HCT116 (cell line): ENCODE data around the gene SLC44A1. TPM values are rescaled to one million over a fixed set of nuclear protein-coding genes. Genes with fewer than 3 reads are reported as not detected.

Experiments
- ATAC-seq: fragments of 200-7000 bp; cut with Tn5 transposase; 2 replicates; pipeline ENCODE4 v1.9.1; 2020; ENCODE audit warnings: mild to moderate bottlenecking, moderate library complexity
- BruUV-seq: library from RNA; stranded (reverse); fragments of 400-500 nt; replicated peaks from 2 replicates; lab custom pipeline; 2021; lab: Mats Ljungman, UMichigan
- CTCF ChIA-PET: fragments of 300-600 bp; sonication (Branson Sonifier 250); formaldehyde crosslinking; loops from one replicate; lab custom pipeline; 2021; ENCODE audit warnings: antibody characterized with exemption; lab: Charles Lee
- POLR2A ChIA-PET: fragments of 300-600, 350-600 bp; sonication (Branson Sonifier 250); formaldehyde crosslinking; loops from one replicate; lab custom pipeline; 2021; ENCODE audit warnings: antibody characterized with exemption; lab: Charles Lee
- RAD21 ChIA-PET, 2 experiments: fragments of 300-600 bp; sonication (Branson Sonifier 250); formaldehyde crosslinking; loops; one replicate each; lab custom pipeline; 2023; ENCODE audit warnings: low total read pairs in 2 of 2; ENCODE audit not compliant: uncharacterized antibody in 2 of 2, unreplicated experiment in 2 of 2, low non-redundant PET in 1 of 2; lab: Charles Lee
- DNase-seq: peaks from one replicate; pipeline ENCODE4 v3.0.0-alpha.2; 2010; ENCODE audit warnings: low read depth, low spot score
- H2AFZ ChIP-seq: fragments of 200-600 bp; shearing (Covaris generic), sonication (generic); 2 replicates; pipeline ENCODE4 v1.6.1; 2017; ENCODE audit warnings: low read depth, mixed run types, mixed read lengths, antibody characterized with exemption, low read length; ENCODE audit not compliant: poor library complexity, severe bottlenecking
- H3K27ac ChIP-seq: 2 replicates; pipeline ENCODE4 v1.5.1; 2012; ENCODE audit warnings: low read depth, low read length
- H3K27me3 ChIP-seq: fragments of 200-600 bp; sonication (generic); 2 replicates; pipeline ENCODE4 v1.6.1; 2016; ENCODE audit warnings: mixed run types, low read length, mixed read lengths; ENCODE audit not compliant: insufficient read depth
- H3K36me3 ChIP-seq, 2 experiments: fragments of 200-500 bp in 1 of 2; fragments of 200-600 bp in 1 of 2; sonication (Bioruptor generic) in 1 of 2; sonication (generic) in 1 of 2; 2 replicates each; pipeline versions ENCODE4 v1.5.1 to v1.6.1; 2014 to 2016; ENCODE audit warnings: low read length in 2 of 2, inconsistent platforms in 1 of 2, mixed read lengths in 1 of 2, mixed run types in 1 of 2; ENCODE audit not compliant: insufficient read depth in 2 of 2, control insufficient read depth in 1 of 2
- H3K4me1 ChIP-seq, 2 experiments: fragments of 200-600 bp in 1 of 2; sonication (generic) in 1 of 2; 2 replicates each; pipeline versions ENCODE4 v1.5.1 to v1.6.1; 2012 to 2017; ENCODE audit warnings: low read length in 2 of 2, inconsistent platforms in 1 of 2, mild to moderate bottlenecking in 1 of 2, mixed read lengths in 1 of 2, mixed run types in 1 of 2, moderate library complexity in 1 of 2; ENCODE audit not compliant: insufficient read depth in 2 of 2, control insufficient read depth in 1 of 2
- H3K4me2 ChIP-seq: fragments of 200-600 bp; sonication (generic); 2 replicates; pipeline ENCODE4 v1.6.1; 2017; ENCODE audit warnings: mixed run types, low read length, mixed read lengths
- H3K4me3 ChIP-seq, 2 experiments: fragments of 200-600 bp in 1 of 2; sonication (generic) in 1 of 2; replicated peaks in 1 of 2; 2 replicates each; pipeline ENCODE4 v1.5.1; 2011 to 2016; ENCODE audit warnings: low read length in 2 of 2, control low read depth in 1 of 2, low read depth in 1 of 2, mild to moderate bottlenecking in 1 of 2, mixed read lengths in 1 of 2, mixed run types in 1 of 2
- H3K79me2 ChIP-seq: fragments of 200-600 bp; sonication (generic); 2 replicates; pipeline ENCODE4 v1.6.1; 2017; ENCODE audit warnings: mild to moderate bottlenecking, mixed run types, low read length, moderate library complexity, mixed read lengths; ENCODE audit not compliant: insufficient read depth
- H3K9ac ChIP-seq: fragments of 200-600 bp; sonication (generic); 2 replicates; pipeline ENCODE4 v1.6.1; 2016; ENCODE audit warnings: low read length, mixed read lengths
- H3K9me2 ChIP-seq: fragments of 200-600 bp; sonication (generic), shearing (Covaris generic); 2 replicates; pipeline ENCODE4 v1.6.1; 2017; ENCODE audit warnings: mixed run types, mild to moderate bottlenecking, moderate library complexity; ENCODE audit not compliant: insufficient read depth
- H3K9me3 ChIP-seq, 2 experiments: fragments of 200-500 bp in 1 of 2; fragments of 200-600 bp in 1 of 2; sonication (Bioruptor generic) in 1 of 2; sonication (generic) in 1 of 2; 2 replicates each; pipeline ENCODE4 v1.6.1; 2014 to 2017; ENCODE audit warnings: low read length in 2 of 2, mixed read lengths in 2 of 2, inconsistent platforms in 1 of 2, low read depth in 1 of 2, mild to moderate bottlenecking in 1 of 2, mixed run types in 1 of 2, moderate library complexity in 1 of 2; ENCODE audit not compliant: control insufficient read depth in 1 of 2, insufficient read depth in 1 of 2
- H4K20me1 ChIP-seq: fragments of 200-600 bp; sonication (generic), shearing (Covaris generic); 2 replicates; pipeline ENCODE4 v1.6.1; 2017; ENCODE audit warnings: mixed run types, mild to moderate bottlenecking, moderate library complexity; ENCODE audit not compliant: insufficient read depth
- CBX3 ChIP-seq: IDR thresholded peaks from 2 replicates; pipeline ENCODE4 v1.6.1; 2012; ENCODE audit warnings: low read depth
- CEBPB ChIP-seq: IDR thresholded peaks from 2 replicates; pipeline ENCODE4 v1.6.1; 2012; ENCODE audit warnings: low read depth
- EGR1 ChIP-seq: IDR thresholded peaks from 2 replicates; pipeline ENCODE4 v1.6.1; 2012; ENCODE audit warnings: low read depth
- ELF1 ChIP-seq: IDR thresholded peaks from 2 replicates; pipeline ENCODE4 v1.6.1; 2012; ENCODE audit warnings: low read depth, borderline replicate concordance
- EZH2 ChIP-seq: fragments of 200-600 bp; sonication (generic); IDR thresholded peaks from 2 replicates; pipeline ENCODE4 v1.6.1; 2017; ENCODE audit warnings: antibody characterized with exemption, mixed run types
- EZH2phosphoT487 ChIP-seq: fragments of 200-600 bp; IDR thresholded peaks from 2 replicates; pipeline ENCODE4 v1.6.1; 2018; ENCODE audit warnings: antibody characterized with exemption, borderline replicate concordance
- FOSL1 ChIP-seq: IDR thresholded peaks from 2 replicates; pipeline ENCODE4 v1.6.1; 2012; ENCODE audit warnings: low read depth
- POLR2A ChIP-seq: IDR thresholded peaks from 2 replicates; pipeline ENCODE4 v1.7.0; 2011; ENCODE audit warnings: borderline replicate concordance; ENCODE audit not compliant: insufficient read depth, insufficient read length; ENCODE audit errors: extremely low read depth
- POLR2AphosphoS5 ChIP-seq: IDR thresholded peaks from 2 replicates; pipeline ENCODE4 v1.6.1; 2011; ENCODE audit warnings: mild to moderate bottlenecking, low read depth, low read length, moderate library complexity
- SIN3A ChIP-seq: IDR thresholded peaks from 2 replicates; pipeline ENCODE4 v1.6.1; 2012; ENCODE audit warnings: low read depth
- SP1 ChIP-seq: IDR thresholded peaks from 2 replicates; pipeline ENCODE4 v1.6.1; 2012; ENCODE audit warnings: low read depth
- SRF ChIP-seq: IDR thresholded peaks from 2 replicates; pipeline ENCODE4 v1.6.1; 2012; ENCODE audit warnings: low read depth
- YY1 ChIP-seq: IDR thresholded peaks from 2 replicates; pipeline ENCODE4 v1.6.1; 2011; ENCODE audit warnings: low read length, low read depth, moderate library complexity, mild to moderate bottlenecking; ENCODE audit not compliant: insufficient replicate concordance; ENCODE audit errors: extremely low read depth
- ZFX ChIP-seq: fragments of 450-650 bp; IDR thresholded peaks from 2 replicates; pipeline ENCODE4 v1.6.1; 2017
- ZNF274 ChIP-seq: fragments of 200-500 bp; sonication (Bioruptor generic); IDR thresholded peaks from 2 replicates; pipeline ENCODE4 v1.6.1; 2014; ENCODE audit warnings: mild to moderate bottlenecking, low read depth, low read length, inconsistent platforms
- intact Hi-C: fragments of 100-400 bp; cut with micrococcal nuclease; formaldehyde crosslinking; loops from 2 replicates; pipeline ENCODE4 v1.10.0; 2022
- total RNA-seq: library from RNA; stranded (reverse); gene quantifications from one replicate; pipeline ENCODE4 v1.2.1, GENCODE V29; 2021; ENCODE audit not compliant: unreplicated experiment
- TF ChIP-seq, protein P1 (sequence below), 3 experiments: fragments of 200-600 bp in 1 of 3; sonication (generic) in 1 of 3; IDR thresholded peaks in 2 of 3; conservative IDR thresholded peaks in 1 of 3; 2 replicates each; pipeline ENCODE4 v1.5.1; 2012 to 2017; ENCODE audit warnings: low read depth in 2 of 3, low read length in 2 of 3, antibody characterized with exemption in 1 of 3, borderline replicate concordance in 1 of 3, control low read depth in 1 of 3, mild to moderate bottlenecking in 1 of 3, mixed read lengths in 1 of 3, mixed run types in 1 of 3, moderate library complexity in 1 of 3; ENCODE audit not compliant: insufficient read depth in 1 of 3
- TF ChIP-seq, protein P2 (sequence below): IDR thresholded peaks from 2 replicates; pipeline ENCODE4 v1.6.1; 2012; ENCODE audit warnings: low read depth
- TF ChIP-seq, protein P3 (sequence below): IDR thresholded peaks from 2 replicates; pipeline ENCODE4 v1.6.1; 2011; ENCODE audit warnings: mild to moderate bottlenecking, low read length, moderate library complexity; ENCODE audit not compliant: insufficient replicate concordance; ENCODE audit errors: extremely low read depth
- TF ChIP-seq, protein P4 (sequence below): IDR thresholded peaks from 2 replicates; pipeline ENCODE4 v1.6.1; 2012
- TF ChIP-seq, protein P5 (sequence below): IDR thresholded peaks from 2 replicates; pipeline ENCODE4 v1.6.1; 2012

Gene SLC44A1
- total RNA-seq, 1 experiment from 2014 or later, result 44.1 TPM

DNA sequence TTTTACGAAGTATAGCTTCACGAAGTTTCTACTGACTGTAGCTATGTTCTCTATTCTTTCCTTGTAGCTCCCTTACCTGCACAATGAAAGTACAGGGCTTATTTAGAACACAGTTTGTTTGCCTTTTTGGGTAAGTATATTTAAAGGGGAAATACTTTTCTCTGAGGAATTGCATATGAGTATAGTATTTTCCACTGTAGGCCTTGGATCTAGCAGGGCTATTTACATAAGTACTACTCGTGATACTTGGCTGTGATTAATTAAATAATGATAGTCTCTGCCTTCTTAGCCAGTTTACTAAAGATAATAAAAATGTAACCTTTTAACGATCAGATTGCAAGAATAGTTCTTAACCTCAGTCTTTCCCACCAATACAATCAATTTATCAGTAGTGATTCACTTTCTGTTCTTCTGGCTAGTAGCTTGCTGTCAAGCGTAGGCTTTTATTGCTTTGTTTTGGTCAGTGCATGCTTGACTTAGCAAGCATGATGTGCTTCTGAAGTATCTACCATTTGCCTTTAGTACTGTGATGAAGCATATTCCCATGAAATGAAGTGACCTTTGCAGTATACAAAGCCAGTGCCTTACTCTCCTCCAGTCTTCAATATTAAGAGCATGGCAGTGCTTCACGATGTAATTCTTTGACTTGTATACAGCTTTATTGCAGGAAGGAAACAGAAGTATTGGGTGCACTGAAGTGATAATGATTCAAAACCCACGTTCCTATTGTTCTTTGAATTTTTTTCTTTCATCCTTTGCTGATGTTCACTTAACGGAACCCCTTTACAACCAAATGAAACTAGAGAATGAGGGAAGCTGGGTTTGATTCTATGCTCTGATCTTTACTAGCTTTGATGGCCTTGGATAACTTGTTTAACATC is 64.2 kb downstream of the SLC44A1 start:
- Histone ChIP-seq H3K4me2 (no peak overlapping the region), H3K36me3 (no peaks in the 10 kb centered on the region), H3K9ac (no peak overlapping the region), H3K27ac (no peak overlapping the region), H4K20me1 (no peaks in the 10 kb centered on the region), H3K9me2 (no peaks in the 10 kb centered on the region)
- BruUV-seq, result no TSS peak
- ChIA-PET CTCF (no interaction called here), RAD21 (no interaction called here)
- no peak for ATAC-seq
- intact Hi-C loops, result no loop called here
- TF ChIP-seq ZFX (no peak), SIN3A (no peak), FOSL1 (no peak), SRF (no peak), ZNF274 (no peak), EZH2 (no peak), CBX3 (no peak), EZH2phosphoT487 (no peak), POLR2A (no peak), CEBPB (no peak), ELF1 (no peak), SP1 (no peak), EGR1 (no peak), POLR2AphosphoS5 (no peak), YY1 (no peak)
- TF ChIP-seq, protein P1, sequence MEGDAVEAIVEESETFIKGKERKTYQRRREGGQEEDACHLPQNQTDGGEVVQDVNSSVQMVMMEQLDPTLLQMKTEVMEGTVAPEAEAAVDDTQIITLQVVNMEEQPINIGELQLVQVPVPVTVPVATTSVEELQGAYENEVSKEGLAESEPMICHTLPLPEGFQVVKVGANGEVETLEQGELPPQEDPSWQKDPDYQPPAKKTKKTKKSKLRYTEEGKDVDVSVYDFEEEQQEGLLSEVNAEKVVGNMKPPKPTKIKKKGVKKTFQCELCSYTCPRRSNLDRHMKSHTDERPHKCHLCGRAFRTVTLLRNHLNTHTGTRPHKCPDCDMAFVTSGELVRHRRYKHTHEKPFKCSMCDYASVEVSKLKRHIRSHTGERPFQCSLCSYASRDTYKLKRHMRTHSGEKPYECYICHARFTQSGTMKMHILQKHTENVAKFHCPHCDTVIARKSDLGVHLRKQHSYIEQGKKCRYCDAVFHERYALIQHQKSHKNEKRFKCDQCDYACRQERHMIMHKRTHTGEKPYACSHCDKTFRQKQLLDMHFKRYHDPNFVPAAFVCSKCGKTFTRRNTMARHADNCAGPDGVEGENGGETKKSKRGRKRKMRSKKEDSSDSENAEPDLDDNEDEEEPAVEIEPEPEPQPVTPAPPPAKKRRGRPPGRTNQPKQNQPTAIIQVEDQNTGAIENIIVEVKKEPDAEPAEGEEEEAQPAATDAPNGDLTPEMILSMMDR (IDR thresholded peaks at IDR 0.05 in 2 of 3, conservative IDR thresholded peaks at IDR 0.05 in 1 of 3; ENCODE audit: borderline replicate concordance in 1 of 3, insufficient read depth in 1 of 3, low read depth in 2 of 3, low read length in 2 of 3), result no peak
- TF ChIP-seq, protein P2, sequence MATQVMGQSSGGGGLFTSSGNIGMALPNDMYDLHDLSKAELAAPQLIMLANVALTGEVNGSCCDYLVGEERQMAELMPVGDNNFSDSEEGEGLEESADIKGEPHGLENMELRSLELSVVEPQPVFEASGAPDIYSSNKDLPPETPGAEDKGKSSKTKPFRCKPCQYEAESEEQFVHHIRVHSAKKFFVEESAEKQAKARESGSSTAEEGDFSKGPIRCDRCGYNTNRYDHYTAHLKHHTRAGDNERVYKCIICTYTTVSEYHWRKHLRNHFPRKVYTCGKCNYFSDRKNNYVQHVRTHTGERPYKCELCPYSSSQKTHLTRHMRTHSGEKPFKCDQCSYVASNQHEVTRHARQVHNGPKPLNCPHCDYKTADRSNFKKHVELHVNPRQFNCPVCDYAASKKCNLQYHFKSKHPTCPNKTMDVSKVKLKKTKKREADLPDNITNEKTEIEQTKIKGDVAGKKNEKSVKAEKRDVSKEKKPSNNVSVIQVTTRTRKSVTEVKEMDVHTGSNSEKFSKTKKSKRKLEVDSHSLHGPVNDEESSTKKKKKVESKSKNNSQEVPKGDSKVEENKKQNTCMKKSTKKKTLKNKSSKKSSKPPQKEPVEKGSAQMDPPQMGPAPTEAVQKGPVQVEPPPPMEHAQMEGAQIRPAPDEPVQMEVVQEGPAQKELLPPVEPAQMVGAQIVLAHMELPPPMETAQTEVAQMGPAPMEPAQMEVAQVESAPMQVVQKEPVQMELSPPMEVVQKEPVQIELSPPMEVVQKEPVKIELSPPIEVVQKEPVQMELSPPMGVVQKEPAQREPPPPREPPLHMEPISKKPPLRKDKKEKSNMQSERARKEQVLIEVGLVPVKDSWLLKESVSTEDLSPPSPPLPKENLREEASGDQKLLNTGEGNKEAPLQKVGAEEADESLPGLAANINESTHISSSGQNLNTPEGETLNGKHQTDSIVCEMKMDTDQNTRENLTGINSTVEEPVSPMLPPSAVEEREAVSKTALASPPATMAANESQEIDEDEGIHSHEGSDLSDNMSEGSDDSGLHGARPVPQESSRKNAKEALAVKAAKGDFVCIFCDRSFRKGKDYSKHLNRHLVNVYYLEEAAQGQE, result no peak
- TF ChIP-seq, protein P3, sequence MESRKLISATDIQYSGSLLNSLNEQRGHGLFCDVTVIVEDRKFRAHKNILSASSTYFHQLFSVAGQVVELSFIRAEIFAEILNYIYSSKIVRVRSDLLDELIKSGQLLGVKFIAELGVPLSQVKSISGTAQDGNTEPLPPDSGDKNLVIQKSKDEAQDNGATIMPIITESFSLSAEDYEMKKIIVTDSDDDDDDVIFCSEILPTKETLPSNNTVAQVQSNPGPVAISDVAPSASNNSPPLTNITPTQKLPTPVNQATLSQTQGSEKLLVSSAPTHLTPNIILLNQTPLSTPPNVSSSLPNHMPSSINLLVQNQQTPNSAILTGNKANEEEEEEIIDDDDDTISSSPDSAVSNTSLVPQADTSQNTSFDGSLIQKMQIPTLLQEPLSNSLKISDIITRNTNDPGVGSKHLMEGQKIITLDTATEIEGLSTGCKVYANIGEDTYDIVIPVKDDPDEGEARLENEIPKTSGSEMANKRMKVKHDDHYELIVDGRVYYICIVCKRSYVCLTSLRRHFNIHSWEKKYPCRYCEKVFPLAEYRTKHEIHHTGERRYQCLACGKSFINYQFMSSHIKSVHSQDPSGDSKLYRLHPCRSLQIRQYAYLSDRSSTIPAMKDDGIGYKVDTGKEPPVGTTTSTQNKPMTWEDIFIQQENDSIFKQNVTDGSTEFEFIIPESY, result no peak
- TF ChIP-seq, protein P4, sequence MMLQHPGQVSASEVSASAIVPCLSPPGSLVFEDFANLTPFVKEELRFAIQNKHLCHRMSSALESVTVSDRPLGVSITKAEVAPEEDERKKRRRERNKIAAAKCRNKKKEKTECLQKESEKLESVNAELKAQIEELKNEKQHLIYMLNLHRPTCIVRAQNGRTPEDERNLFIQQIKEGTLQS, result no peak
- TF ChIP-seq, protein P5, sequence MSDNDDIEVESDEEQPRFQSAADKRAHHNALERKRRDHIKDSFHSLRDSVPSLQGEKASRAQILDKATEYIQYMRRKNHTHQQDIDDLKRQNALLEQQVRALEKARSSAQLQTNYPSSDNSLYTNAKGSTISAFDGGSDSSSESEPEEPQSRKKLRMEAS, result no peak
- TF ChIP-seq, all 23 proteins: peak for 0
- H3K27me3 ChIP-seq, result no peaks in the 10 kb centered on the region
- POLR2A ChIA-PET, result no interaction called here
- H3K9me3 ChIP-seq, result no peaks in the 10 kb centered on the region
- H3K79me2 ChIP-seq, result no peaks in the 10 kb centered on the region
- H3K4me1 ChIP-seq, result no peaks in the 10 kb centered on the region
- no peak overlapping the region for H2AFZ ChIP-seq
- no peak for DNase-seq
- H3K4me3 ChIP-seq, result no peak overlapping the region
